Kidney tubule cell (primary cell): ENCODE results near the gene LMX1B.
"Not testable (repeated sequence)": the region's sequence is repeated elsewhere in the genome, so short reads cannot be mapped to it uniquely, and the experiment has no call there.

Experiments
- DNase-seq: peaks from one replicate; pipeline ENCODE4 v3.0.0-alpha.2; 2018; ENCODE audit warnings: low spot score

LMX1B gene

DNA sequence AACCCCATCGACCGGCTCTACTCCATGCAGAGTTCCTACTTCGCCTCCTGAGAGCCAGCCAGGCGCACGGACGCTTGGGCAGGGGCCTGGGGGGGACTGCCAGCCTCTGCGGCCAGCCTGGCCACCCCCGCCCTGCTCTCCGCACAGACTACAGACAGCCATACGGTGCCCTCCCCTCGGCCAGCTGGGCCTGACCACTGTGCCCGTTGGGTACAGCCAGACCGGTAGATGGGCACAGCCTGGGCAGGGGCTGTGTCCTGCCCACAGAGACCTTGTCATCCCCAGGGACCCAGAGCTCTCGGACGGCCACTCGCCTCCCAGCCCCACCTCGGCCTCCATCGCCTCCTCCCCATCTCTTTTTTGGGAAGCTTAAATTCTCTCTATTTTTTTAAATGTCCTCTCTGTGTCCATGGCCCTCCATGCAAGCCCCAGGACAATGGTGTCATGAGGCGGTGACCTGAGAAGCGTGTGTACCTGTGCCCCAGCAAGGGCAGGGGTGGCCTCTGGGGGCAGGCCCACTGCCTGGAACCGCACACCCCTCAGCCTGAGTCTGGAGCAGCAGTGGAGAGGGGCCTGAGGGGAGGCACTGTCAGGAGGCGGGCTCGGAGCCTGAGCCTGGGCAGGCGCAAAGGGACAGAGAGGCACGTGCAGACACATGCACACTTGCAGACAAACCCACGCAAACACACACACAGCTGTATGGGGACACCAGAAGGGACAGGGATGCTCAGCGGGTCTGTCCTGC lies 82.8 kb downstream of the LMX1B start:
- DNase-seq, result no peak

- DNase-seq, result no peak
Observed at GRCh38 chr9:126697330-126697729, 83.6 kb downstream of the LMX1B start.

GRCh38 chr9:126698251-126698650 lies 84.5 kb downstream of the LMX1B start:
- no peak for DNase-seq

- no peak for DNase-seq
Observed at GRCh38 chr9:126698756-126699155, 85.0 kb downstream of the LMX1B start.

GRCh38 chr9:126699401-126699881 lies 85.7 kb downstream of the LMX1B start:
- DNase-seq, result no peak

DNA sequence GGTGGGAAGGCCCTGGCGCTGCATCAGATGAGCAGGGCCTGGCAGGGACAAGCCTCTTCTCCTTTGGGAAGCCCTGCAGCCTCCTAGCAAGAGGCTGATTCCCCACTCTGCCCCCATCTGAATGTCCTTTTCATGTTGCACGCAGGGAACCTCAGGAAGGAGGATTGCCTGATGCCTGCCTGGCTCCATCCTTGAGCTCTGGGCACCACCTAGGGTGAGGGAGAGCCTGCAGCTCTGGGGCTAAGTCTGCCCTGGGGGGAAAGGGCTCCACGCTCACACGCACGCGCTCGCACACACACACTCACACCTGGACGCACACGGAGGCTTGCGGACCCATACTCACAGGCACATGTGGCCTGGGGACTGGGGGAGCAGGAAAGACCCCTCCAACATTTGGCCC lies 86.6 kb downstream of the LMX1B start:
- DNase-seq, result no peak

DNA sequence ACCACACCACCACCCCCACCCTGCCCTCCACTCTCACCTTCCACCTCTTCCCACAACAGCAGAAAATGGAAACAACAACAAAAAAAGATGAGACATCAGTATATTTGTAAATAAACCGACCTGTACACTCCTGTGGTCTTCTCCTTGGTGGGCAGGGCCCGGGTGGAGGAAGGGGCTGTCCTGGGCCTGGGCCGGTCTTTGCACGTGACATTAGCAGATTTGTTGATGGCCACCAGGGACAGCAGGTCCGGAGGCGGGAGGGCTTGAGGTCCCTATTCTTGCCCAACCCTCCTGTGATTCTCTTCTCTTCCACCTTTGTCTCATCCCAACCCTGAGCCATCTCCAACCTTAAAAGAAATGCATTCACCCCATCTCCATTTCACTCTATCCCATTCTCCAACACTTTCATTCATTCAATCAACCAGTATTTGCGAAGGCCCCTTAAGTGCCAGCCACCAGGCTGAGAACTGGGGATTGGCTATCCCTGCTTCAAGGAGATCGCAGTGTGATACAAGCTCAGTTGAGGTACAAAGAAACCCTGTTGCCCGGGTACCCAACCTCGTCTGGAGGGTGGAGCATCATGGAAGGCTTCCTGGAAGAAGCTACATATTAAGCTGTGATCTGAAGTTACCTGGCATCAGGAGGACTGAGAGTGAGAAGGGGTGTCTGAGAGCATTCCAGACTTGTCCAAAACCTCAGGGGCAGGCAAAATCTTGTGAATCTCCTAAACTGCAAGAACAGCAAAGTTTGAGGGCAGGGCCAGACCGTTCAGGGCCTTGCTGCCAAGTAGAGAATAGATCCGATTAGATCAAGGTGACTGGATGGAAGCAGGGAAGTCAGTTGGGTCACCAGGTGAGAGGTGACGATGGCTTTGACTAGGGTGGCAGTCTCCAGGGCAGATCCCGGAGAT lies 87.4 kb downstream of the LMX1B start:
- no peak for DNase-seq

DNA sequence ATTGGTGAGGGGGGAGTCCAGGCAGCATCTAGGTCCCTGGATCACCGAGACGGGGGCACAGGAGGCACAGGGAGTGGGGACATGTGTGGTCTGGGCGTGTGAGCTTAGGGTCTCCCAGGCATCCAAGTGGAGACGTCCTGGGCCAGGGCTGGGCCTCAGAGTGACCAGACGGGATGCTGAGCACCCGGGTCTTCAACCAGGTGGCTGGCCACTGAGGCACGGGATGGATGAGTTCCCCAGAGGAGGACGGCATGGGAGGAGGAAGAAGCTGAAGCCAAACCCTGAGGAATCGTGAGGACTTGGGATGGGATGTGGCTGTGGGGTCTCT lies 88.0 kb downstream of the LMX1B start:
- no peak for DNase-seq

- DNase-seq, result no peak
Observed at GRCh38 chr9:126702151-126703001, 88.6 kb downstream of the LMX1B start.

- DNase-seq, result no peak
Observed at GRCh38 chr9:126703002-126703865, 89.5 kb downstream of the LMX1B start.

GRCh38 chr9:126703866-126704156 lies 90.1 kb downstream of the LMX1B start:
- no peak for DNase-seq

DNA sequence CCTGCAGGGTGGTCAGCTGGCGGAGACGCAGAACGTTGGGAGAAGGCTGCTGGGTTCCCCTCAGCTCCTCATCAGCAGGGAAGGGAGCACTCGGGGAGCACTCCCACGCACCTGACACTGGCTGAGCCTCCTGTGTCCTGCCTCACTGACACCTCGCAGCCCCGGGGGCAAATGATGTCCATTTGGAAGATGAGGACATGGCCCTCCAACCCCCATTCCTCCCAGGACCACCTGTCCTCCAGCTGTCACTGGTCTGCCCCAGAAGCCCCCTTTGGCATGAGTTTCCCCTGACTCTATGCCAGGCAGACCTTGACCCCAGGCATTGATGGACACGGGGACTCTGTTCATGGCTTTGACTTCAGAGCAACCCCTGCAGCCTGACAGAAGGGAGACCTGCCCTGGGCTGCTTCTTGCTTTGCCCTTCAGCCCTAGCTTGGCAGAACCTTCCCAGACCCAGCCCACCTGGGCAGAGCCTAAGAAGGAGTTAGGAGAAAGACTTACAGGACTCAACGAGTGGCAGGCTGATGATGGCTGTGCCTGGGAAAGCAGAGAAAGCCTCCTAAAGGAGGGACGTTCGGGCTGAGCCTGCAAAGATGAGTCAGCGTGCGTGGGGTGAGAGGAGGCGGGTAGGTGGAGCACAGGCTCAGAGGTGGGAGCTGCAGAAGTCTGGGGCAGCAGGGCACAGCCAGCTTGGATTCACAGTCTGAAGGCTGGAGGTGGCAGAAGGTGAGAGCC lies 90.6 kb downstream of the LMX1B start:
- DNase-seq, result peak; percentile 70

DNA sequence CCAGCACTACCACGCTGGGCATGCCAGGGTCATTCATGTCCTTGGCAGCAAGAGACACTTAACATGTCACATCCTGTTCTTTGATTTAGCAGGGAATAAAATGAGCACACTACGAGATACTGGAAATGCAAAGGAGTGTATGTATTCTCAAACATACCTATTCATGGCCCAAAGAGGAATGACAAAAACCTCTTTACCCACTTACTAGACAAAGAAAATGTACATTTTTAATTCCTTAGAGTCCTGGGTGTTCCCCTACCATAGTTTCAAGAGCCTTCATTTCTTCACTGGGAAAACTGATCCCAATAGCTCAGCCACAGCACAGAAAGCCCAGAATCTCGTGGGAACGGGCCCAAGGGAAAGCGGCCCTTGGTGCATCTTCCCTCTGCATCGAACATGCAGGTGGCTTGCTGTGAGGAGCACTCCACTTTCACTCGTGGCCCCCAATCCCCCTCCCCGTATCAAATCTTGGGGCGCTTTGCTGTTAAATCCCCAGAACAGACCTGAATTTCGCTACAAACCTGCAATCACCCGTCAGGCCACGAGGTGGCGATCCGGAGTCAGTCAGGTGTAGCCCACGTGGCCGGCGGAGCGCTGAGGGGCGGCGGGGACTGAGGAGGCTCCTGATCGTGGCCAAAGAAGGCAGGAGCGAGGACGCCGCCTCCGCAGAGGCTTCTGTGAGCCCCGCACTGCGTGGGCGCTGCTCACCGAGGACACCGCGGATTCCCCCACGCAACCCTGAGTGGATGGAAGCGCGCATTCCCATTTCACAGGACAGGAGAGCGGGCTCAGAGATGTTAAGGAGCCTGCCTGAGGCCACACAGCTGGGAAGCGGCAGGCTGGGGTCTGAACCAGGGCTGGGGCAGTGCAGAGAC lies 91.4 kb downstream of the LMX1B start:
- DNase-seq, result peak; percentile 69

GRCh38 chr9:126705767-126706697 lies 92.3 kb downstream of the LMX1B start:
- DNase-seq, result peak; percentile 56

DNA sequence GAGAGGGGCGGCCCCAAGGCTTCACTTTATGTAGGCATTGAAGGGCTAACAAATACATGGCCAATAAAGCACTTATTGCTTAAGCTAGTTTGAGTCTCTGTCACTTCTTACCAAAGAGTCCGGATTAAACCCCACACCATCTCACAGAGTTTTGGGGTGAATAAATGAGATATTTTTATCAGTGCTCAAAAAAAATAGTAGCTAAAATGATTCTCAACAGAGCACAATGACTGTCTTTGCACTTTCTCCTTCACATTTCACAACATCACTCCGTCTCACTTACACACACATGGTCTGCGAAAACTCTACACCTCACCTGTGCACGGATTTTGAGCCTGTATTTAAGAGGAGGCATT lies 92.9 kb downstream of the LMX1B start:
- DNase-seq, result no peak

DNA sequence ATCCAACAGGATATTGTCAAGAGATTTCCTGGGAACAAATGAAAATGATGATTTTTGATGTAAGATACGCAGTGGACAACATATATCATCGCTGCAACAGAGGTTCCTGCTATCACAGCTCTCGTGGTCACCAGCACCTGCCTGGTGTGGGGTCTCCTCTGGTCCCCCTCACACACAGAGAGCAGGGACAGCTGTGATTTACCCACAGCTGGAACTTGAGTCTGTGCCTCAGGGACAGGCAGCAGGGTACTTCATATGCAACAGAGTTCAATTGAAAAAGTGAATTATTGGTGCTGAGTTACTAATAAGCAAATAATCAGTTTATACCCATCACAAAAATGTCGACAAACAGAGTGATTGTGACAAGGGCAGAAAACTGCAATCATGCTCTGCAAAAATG lies 93.4 kb downstream of the LMX1B start:
- no peak for DNase-seq

DNA sequence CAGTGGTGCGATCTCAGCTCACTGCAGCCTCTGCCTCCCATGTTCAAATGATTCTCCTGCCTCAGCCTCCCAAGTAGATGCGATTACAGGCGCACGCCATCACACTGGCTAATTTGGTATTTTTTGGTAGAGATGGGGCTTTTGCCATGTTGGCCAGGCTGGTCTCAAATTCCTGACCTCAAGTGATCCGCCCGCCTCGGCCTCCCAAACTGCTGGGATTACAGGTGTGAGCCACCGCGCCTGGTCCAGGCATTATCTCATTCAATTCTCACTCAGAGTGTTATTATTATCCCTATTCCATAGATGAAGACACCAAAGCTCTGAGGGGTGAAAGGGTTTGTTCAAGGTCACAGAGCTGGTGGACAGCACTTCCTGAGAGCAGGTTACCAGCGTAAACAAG lies 94.0 kb downstream of the LMX1B start:
- DNase-seq, result not testable (repeated sequence)

DNA sequence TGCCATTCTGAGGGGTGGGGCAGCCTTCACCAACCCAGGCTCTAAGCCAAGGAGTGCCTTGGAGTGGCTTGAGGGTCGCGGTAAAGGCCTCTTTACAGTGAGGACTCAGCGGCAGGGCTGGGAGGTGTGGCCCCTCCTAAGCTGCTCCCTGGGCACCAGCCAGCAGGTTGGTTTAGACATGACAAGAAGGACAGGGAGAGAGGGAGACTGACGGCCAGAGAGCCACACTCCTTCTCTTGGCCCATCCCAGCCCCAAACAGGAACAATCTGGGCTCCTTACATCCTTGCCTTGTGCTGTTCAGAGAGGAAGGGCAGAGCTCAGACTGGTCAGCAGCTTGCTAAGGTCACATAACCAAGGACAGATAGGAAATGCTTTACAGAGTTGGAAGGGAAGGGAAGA lies 94.5 kb downstream of the LMX1B start:
- DNase-seq, result no peak

GRCh38 chr9:126709241-126709640 lies 95.5 kb downstream of the LMX1B start:
- no peak for DNase-seq
